A172 (cell line): ENCODE measurements around the gene LBHD2. TPM values are rescaled to one million over a fixed set of nuclear protein-coding genes. Genes with fewer than 3 reads are reported as not detected.

Source experiments
- DNase-seq: peaks from one replicate; pipeline ENCODE4 v3.0.0-alpha.2; 2015; ENCODE audit warnings: low spot score
- total RNA-seq: library from RNA; depleted of rRNA; stranded (reverse); fragments of >200 nt; shearing (Covaris generic); gene quantifications from 2 replicates; pipeline ENCODE4 v1.2.3, GENCODE V29; 2014

LBHD2 gene
- total RNA-seq, 1 experiment from 2014 or later = not detected

- DNase-seq = no peak
Observed at GRCh38 chr14:103121121-103121845, 37.3 kb downstream of the LBHD2 start.

- DNase-seq = peak; percentile 95
Observed at GRCh38 chr14:103121846-103122584, 38.0 kb downstream of the LBHD2 start.

GRCh38 chr14:103122585-103122946 is 38.6 kb downstream of the LBHD2 start:
- no peak for DNase-seq

DNA sequence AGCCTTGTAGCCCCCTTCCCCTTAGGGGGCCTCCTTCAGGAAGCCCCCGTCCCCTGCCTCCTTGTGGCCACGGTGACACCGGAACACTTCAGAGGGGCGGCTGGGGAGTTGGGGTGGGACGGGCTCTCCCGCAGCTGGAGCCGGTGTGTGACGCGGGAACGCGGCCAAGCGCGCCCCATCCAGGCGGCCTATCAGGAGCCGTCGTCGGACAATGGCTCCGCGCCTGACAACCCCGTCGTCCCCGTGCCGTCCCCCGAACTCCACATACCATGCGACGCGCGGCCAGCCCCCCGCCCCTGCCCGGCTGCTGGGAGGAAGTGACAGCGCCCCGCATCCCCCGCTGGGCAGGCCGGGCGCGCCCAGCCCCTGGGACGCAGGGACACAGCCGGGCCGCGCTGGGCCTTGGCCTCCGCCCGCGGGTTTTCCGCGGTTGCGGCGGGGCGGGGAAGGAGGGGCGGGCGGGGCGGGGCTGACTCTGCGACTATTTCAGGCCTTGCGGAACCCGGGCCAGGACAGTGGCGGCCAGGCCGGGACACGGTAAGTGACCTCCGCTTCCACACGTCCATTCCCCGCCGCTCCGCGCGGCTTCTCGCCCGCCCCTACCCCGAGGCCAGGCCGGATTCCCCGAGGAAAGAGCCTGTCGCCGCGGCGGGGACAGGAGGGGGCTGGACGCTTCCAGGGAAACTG is 39.1 kb downstream of the LBHD2 start, which contains the start of gene TNFAIP2:
TNFAIP2 (plus strand) TSS at position 515 of the 687 bp plus-strand sequence. CDS start 2,997 bp downstream, outside the sequence.
- no peak for DNase-seq

GRCh38 chr14:103123634-103124500 is 39.9 kb downstream of the LBHD2 start:
- DNase-seq = no peak

GRCh38 chr14:103124501-103125001 is 40.5 kb downstream of the LBHD2 start:
- DNase-seq = no peak

- DNase-seq = no peak
Observed at GRCh38 chr14:103125098-103126070, 41.4 kb downstream of the LBHD2 start.

DNA sequence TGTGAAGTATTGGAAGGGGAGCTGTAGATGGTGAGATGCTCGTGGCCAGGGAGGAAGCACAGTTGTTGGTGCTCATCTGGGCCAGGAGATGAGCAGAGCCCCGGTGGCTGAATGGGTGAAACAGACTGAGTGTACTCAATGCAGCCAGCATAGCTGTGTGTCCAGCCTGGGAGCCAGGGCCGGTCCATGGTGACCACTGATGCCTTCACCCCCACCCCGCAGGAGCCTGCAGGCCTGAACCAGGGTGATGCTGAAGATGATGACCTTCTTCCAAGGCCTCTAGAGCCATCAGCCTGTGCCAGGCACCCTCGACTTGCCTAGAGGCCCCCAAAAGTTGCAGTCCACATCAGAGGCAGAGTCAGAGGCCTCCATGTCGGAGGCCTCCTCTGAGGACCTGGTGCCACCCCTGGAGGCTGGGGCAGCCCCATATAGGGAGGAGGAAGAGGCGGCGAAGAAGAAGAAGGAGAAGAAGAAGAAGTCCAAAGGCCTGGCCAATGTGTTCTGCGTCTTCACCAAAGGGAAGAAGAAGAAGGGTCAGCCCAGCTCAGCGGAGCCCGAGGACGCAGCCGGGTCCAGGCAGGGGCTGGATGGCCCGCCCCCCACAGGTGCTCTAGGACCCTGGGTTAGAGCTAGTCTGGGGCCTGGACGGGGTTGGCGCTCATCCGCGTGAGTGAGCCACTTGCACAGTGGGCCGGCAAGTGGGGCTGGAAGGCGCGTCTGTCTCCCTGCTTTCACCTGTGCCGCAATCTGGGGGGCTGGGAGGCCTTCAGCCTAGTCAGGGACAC is 42.3 kb downstream of the LBHD2 start:
- DNase-seq = no peak

- DNase-seq = no peak
Observed at GRCh38 chr14:103126873-103127304, 42.9 kb downstream of the LBHD2 start.

- DNase-seq = no peak
Observed at GRCh38 chr14:103127356-103127755, 43.3 kb downstream of the LBHD2 start.

- DNase-seq = no peak
Observed at GRCh38 chr14:103127861-103128598, 44.0 kb downstream of the LBHD2 start.

- peak; percentile 71 for DNase-seq
Observed at GRCh38 chr14:103128631-103129300, 44.8 kb downstream of the LBHD2 start.

GRCh38 chr14:103129301-103130016 is 45.4 kb downstream of the LBHD2 start:
- DNase-seq = no peak

GRCh38 chr14:103130017-103130764 is 46.2 kb downstream of the LBHD2 start:
- no peak for DNase-seq

- peak; percentile 83 for DNase-seq
Observed at GRCh38 chr14:103130965-103131364, 47.0 kb downstream of the LBHD2 start.

DNA sequence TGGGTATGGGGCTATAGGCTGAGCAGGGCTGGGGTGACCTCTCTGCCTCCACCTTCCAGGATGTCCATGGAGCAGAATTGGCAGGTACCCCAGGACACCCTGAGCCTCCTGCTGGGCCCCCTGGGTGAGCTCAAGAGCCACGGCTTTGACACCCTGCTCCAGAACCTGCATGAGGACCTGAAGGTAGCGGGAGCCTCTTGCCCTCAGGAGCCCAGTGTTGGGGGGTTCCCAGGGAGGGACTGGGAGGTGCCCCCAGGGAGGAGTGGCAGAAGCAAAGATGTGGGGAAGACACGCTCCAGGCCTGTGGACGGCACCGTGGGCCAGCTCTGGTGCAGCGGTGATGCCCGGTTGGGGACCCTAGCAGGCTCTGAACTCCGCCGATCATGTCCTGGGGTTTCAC is 47.6 kb downstream of the LBHD2 start:
- DNase-seq = no peak
